ENCODE data around the gene CXCR6. TPM values are rescaled to one million over a fixed set of nuclear protein-coding genes. Genes with fewer than 3 reads are reported as not detected.

Gene CXCR6
- total RNA-seq, 1 donor from 2014 or later: not detected

Other genes with a start within 250 kb of the CXCR6 start
- not detected in 2 replicates for gene SLC6A20, start 146.9 kb upstream of the CXCR6 start, total RNA-seq
- gene LZTFL1, start 101.3 kb upstream of the CXCR6 start, total RNA-seq: 16.4 and 17.0 TPM in 2 replicates
- gene CCR9, start 56.9 kb upstream of the CXCR6 start, total RNA-seq: not detected in 2 replicates
- gene FYCO1, start 52.4 kb downstream of the CXCR6 start, total RNA-seq: 29.3 and 32.0 TPM in 2 replicates
- not detected in 2 replicates for gene XCR1, start 84.0 kb downstream of the CXCR6 start, total RNA-seq

Data from glomerular endothelial cell (primary cell).